Posterior cingulate gyrus (tissue), 11 donors: ENCODE results near the gene GLP1R.

ENCODE experiments used
- DNase-seq, 10 donors: peaks; one replicate each; pipeline versions ENCODE4 v3.0.0 to v3.0.0-alpha.2; 2020 to 2021; ENCODE audit warnings: mixed read lengths in 3 of 10
- intact Hi-C: fragments of 100-400 bp; cut with DNase I; formaldehyde crosslinking; loops from one replicate; pipeline ENCODE4 v1.15.1; 2023

The GLP1R gene

DNA sequence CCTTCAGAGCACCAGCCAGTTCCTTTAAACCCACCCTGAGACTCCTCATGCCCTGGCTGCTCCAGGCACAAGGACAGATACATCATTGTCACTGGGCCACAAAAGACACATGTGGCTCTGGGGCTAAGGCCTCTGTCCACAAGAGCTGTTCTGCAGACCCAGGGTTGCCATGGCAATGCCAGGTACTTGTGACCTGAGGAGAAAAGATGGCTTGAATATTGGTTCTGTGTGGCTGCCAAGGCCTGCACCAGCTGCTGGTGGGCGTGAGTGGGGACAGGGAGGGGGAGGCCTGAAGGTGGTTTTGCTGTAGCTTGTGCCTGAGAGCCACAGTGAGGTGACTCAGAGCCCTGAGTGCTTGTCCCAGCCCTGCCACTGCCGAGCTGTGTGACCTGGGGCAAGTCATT lies 34.7 kb downstream of the GLP1R start:
- intact Hi-C loops, result no loop called here
- no peak for DNase-seq

DNA sequence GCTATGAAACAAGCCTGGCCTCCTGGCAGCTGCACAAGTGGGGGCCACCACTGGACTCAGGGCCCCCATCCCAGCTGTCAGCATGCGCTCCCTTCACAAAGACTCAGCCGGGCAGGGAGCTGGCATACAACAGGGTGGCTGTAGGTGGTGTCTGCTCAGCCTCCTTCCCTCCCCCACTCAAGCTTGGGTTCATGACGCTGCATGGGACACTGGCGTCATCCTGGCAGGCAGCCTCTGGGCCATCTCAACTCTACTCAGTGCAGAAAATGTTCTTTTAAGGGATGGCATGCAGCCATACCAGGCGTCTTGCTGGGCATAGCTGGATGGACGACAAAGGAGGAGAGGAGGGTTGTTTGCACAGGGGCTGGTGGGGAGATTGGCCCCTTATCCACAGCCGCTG lies 35.9 kb downstream of the GLP1R start:
- intact Hi-C loops, result no loop called here
- no peak for DNase-seq

DNA sequence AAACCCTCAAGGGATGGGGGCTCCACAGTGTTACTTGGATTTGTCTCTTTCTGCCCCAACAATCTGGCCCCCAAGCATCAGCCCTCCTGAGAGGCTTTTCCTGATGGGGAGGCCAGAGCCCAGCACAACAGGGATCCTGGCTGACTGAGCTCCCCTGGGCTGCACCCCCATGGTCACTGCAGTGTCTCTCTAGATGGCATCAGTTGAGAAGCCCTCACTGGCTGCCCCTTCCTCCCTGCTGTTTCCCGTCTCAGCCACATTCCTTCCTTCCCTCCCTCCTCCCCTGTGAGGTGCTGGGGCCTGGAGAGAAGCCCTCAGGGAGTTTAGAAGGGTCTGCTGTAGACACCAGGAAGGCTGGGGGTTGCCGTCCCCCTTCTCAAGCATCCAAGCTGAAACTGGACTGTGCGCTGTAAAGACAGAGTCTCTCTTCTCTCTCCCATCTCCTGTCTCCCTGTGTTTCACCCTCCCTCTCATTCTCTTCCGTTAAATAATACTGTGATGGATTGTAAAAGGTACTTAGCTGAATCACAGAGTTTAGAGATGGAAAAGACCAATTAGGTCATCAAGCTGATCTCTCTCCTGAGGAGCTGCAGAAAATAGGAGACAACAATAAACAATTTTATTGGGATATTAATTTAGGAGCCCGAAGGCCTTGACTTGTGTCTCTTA lies 36.7 kb downstream of the GLP1R start:
- intact Hi-C loops, result no loop called here
- no peak for DNase-seq

DNA sequence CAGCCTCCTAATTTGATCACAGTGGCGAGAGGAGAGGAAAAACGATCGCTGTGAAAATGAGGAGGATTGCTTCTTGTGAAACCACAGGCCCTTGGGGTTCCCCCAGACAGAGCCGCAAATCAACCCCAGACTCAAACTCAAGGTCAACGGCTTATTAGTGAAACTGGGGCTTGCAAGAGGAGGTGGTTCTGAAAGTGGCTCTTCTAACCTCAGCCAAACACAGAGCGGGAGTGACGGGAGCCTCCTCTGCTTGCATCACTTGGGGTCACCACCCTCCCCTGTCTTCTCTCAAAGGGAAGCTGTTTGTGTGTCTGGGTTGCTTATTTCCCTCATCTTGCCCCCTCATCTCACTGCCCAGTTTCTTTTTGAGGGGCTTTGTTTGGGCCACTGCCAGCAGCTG lies 37.7 kb downstream of the GLP1R start:
- no peak for DNase-seq
- intact Hi-C loops, result no loop called here

DNA sequence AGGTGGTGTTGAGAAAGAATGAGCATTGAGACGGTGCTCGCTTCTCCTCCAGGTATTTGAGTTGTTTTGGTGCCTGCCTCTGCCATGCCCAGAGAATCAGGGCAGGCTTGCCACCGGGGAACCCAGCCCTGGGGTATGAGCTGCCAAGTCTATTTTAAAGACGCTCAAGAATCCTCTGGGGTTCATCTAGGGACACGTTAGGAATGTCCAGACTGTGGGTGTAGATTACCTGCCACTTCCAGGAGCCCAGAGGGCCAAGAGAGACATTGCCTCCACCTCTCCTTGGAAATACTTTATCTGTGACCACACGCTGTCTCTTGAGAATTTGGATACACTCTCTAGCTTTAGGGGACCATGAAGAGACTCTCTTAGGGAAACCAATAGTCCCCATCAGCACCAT lies 38.1 kb downstream of the GLP1R start:
- intact Hi-C loops, result no loop called here
- no peak for DNase-seq

DNA sequence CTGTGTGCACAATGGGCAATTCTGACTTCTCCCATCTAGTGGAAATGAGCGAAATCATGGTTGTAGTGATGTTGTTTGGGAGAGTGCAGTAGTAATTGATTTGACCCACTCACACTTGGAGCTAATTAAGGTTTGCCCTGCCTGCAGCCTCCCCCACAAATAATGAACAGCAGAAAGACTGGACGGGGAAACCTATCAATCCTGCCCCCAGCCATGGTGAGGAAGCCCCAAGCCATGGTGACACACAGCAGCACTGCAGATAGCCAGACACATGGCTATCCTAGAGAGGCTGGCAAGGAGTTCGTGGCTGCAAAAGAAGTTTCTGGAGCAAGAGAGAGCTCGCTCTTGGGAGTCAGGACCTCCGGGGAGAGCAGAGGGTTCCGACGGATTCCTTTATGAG lies 38.6 kb downstream of the GLP1R start:
- DNase-seq, result no peak
- intact Hi-C loops, result no loop called here

DNA sequence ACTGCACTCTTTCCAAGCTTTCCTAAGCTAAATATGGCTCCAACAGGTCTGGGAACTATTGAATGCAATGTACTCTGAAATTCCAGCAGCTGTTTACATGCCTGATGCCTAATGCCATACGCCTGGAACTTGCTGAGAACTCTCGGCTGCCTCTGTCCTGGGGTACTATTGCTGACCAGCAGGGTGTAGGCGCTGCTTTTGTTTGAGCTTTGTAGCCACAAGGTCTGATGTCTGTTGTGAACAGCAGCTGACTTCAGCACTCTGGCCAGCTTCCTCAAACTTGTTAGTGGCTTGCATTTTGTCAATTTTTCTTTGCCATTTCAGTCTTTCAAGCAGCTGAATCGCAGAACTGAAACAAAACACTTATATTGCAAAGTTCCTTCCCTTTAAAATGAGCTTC lies 39.8 kb downstream of the GLP1R start:
- intact Hi-C loops, result no loop called here
- peak in 2 of 10 donors; percentile 15 to 22 for DNase-seq

DNA sequence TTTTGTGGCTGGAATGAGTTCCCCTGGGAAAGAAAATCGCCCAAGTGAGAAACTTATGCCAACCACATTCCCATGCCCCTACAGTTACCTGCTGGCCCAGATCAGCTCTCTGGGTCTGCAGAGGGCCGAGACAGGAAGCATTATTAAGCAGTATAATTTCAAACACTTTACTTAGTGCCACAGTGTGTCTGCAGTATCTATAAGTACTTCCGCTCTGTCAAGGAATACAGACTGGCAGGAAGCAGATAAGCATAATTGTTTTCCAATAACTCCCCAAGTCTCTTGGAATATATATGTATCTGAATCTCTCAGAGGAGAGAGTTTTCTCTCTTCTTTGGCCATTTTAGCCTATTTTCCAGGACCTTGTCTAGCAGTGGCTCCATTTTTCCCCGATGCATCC lies 41.5 kb downstream of the GLP1R start:
- intact Hi-C loops, result no loop called here
- DNase-seq, result no peak

DNA sequence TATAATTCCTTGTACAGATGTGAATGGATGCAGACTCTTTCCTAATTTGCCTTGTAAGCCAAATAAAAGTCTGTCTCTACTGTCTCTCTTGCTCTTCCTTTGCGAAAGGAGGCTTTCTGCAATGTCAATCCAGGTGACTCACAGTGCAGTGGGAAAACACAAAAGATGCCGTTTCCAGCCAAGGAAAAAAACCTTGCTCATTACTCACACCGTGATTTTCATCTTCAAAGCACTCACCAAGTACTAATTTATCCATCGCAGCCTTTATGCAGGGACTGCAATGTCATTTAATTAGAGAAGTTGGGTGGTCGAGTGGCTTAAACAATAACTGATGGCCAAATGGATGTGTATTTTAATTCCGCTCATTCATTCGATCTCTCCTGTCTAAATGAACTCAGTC lies 42.6 kb downstream of the GLP1R start:
- intact Hi-C loops, result no loop called here
- no peak for DNase-seq

DNA sequence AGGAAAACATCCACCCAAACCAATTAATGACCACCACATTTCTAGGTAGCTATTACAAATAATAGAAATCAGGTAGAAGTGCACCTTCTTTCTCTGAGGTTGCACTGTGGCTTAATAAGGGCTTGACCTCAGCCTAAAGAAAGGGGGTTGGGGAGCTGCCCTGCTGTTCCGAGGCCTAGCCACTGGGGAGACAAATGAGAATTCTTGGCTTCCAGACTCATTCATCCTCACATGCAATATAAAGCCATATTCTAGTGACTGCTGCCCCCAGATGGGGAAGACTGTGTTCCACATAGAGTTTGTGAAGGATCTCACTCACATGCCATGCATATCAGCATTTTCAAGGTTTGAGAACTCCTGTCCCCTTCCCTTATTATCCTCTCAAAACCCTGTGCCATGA lies 43.5 kb downstream of the GLP1R start:
- intact Hi-C loops, result no loop called here
- no peak for DNase-seq

DNA sequence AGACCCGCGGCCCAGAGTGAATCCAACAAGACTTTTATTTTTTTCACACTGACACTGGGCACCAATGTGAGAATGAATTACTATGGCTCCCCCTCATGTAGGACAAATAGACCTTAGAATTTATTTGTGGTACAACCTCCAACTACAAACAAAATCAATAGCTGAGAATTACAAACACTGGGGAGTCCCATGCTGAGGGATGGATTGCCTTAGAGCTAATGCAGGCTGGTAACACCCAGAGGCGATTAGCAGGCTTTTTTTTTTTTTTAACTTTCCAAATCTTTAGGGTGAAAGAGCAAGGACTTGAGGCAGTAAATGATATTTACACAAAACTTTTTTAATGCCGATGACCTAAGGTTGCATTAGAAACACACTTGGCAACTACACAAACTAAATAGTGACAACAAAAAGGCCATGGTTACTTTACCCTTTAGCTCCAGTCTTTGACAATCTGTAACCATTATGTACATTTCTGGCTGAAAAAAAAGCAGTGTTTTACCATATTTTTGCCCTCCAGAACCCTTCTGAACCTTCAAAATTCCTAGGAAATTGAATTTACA lies 44.6 kb downstream of the GLP1R start:
- intact Hi-C loops, result no loop called here
- no peak for DNase-seq

DNA sequence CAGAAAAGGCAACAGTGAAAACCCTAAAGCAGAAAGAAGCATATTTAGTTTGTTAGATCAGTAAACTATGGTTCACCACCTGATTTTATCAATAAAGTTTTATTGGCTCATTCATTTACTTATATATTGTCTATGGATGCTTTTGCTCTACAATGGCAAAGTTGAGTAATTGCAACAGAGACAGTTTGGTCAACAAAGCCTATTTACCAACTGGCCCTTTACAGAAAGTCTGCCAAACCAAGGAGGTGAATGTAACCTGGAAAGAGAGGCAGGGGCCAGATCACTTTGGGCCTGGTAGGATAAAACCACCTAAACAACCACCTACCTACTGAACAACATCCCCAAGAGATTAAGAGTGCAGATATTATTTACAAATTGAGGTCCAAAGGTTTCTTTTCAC lies 47.0 kb downstream of the GLP1R start:
- intact Hi-C loops, result no loop called here
- DNase-seq, result no peak

DNA sequence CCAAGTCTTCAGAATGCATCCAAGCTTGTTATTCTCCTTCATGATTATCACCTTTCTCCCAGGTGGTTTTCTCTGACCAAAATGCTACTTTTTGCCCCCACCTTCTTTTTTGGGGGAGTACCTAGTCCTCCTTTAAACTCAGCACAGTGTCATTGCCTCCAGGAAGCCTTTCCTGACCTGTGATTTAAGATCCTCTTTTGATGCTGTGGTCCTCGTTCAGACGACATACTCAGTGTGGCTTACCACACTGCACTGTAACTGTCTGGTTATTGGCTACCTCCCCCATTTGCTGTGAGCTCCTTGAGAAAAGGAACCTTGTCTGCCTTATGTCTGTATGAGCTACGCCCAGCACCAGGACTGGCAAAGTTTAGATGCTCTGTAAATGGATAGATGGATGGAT lies 51.8 kb downstream of the GLP1R start:
- intact Hi-C loops, result no loop called here
- DNase-seq, result no peak

DNA sequence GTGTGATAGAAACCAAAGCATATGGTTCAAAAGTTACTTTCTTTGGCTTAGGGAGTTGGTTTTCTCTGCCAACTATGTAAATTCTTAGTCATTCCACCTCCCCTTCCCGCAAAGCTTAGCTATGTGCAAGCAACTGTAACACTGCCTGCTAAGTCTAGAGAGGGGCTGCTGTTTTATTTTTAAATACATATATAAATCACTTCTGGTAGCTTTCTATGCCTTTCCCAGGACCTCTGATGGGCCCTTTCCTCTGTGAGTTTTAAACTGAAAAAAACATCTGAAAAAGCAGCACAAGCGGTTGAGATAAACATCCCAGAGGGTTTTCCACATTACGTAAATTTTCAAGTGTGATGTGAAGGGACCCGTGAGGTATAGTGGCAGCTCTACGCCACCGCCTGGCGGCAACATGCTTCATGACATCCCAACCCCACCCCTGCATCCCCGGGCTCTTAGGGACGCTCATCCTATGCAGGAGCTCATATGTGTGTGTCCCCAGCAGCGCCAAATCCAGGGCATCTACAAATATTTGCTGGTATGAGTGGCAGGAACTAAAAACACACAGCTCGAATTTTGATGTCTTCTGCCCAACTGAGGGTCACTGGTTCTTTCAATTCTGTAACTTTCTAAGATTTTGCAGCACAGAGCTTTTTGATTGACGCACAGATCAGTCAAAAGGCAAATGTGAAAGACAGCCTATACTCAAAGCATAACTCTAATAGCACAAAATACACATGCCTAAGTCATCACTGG lies 53.7 kb downstream of the GLP1R start:
- intact Hi-C loops, result no loop called here

DNA sequence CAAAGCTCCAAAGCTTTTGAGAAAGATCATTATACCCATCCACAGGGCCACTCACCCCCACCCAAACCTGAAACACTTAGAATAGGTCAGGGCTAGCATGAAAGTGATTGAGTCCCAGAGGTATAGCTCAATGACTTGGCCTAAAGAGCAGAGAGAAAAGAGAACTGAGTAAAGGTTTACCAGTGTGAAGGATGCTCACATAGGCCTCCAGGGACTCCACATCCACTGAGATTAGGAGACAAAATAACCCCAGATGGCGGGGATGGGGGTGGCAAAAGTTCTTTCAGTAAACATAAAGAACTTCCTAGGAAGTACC lies 54.2 kb downstream of the GLP1R start:
- intact Hi-C loops, result no loop called here
- DNase-seq, result no peak

More for the DNA sequence above, 53.7 kb downstream of the GLP1R start:
- peak in 2 of 10 donors; percentile 77 to 83 for DNase-seq

DNA sequence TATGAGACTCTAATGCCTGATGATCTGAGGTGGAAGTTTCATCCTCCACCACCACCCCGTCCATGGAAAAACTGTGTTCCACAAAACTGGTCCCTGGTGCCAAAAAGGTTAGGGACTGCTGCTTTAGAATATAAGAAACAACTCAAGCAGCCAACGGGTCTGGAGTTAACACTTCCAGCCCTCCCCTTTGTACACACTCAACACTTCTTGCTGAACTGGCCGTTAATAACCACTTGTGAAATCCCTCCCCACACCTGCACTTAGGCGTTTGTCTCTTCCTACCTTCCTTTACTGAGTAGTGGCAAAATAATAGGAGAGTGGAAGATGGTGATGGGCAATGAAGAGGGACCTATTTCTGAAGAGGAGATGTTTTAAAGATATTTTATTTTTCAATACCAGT lies 55.9 kb downstream of the GLP1R start:
- intact Hi-C loops, result no loop called here
- no peak for DNase-seq

DNA sequence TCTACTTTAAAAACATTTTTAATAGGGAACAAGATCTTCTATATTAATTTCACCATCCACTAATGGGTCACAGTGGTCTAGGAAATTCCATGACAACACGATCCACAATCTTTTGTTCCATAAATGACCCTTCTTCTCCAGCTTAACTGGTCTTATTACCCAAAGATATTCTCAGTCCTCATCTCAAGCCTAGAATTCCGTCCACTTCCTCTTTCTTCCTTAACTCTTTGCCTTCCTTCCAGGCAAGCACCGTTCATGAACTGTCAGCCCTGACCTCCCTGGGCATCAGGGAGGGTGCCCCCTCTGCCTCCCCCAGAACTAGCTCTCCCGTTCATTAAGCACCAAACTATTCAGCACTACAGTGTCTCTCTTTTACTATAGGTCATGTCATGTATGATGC lies 58.5 kb downstream of the GLP1R start:
- intact Hi-C loops, result no loop called here
- no peak for DNase-seq

DNA sequence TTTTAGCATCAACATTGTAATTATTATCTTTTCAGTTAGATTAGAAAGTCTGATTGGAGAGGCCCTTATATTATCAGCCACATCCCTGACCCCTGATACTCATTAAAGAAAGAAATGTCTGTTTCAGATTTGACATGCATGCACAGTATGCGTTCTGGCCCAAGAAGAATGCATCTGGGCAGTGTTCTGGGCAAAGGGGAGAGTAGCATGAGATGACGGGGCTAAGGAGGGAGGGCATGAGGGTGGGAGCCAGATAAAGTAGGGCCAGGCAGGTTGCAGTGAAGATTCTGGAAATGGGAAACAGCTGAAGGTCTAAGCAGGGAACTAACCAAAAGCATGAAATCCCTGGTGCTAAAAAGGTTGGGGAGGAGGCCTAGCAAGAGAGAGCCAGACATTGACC lies 59.1 kb downstream of the GLP1R start:
- DNase-seq, result no peak
- intact Hi-C loops, result no loop called here

DNA sequence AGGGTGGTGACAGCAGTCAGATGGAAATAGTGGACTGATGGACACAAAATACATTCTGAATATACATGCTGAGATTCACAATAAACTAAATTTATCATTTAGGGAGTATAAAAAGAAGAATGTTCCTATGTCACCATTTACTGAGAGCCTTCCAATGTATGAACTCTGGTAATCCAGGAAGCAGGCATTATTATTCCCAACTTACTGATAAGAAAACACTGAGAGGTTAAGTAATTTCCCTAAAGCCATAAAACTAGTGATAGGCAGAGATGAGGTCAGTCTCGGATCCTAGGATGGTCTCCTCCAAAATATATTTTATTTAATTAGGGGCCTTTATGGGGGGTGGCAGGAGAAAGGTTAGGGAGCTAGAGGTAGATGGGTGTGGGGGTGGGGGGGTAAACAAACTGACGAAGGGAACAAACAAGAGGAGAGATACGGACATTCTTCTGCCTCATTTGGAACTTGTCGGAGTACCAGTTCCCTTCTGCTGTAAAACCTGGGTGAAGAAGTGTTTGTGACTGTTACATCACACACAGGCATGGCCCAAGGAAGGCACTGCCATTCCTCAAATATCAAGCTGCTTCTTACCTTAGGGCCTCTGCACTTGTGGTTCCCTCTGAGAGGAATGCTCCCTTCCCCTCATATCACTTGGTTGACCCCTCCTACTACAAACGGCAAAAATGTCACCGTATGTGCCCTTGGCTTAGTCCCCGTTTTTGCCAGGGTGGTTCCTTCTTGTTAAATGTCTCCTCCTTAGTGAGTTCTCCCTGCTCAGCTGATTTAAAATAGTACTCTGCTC lies 59.7 kb downstream of the GLP1R start:
- intact Hi-C loops, result no loop called here
- DNase-seq, result no peak

DNA sequence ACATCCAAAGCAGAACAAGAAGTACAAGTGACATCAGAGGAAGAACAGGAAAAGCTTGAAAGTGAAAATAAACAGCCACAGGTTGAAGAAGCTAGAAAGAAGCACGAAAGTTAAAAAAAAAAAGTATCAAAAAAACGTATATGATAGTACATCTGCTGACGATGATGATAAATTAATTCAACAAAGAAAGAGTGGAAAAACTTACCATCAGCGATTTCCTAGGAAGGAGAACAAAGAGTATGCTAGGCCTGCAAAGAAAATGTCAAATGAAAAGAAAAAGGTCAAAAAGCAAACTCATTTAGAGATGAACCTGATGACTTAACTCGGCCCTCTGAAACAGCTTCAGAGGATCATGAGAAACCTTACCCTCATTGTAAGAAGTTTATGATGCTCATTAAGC lies 62.7 kb downstream of the GLP1R start:
- DNase-seq, result no peak
- intact Hi-C loops, result loop anchor here (5.0 to 10.0 kb wide), 2 partner anchors 409 to 1954 kb away; partner anchors contain the start of gene GLO1

DNA sequence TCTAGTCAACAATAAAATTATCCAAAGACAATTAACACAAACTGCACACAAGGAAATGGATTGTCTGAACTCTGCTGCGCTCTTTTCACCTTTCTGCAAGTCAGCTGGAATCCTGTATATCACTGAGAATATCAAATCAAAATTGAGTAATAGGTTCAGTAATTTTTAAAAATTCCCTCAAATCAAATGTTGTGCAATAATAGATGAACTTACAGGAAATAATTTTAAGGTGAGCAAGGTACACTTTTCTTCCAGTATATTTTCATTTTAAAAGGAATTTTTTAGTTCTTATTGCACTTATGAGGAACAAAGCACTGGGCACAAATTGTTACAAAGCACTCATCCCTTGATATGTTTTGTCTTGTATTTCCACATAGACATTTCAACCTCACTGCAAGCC lies 65.2 kb downstream of the GLP1R start:
- intact Hi-C loops, result loop anchor here (5.0 to 10.0 kb wide), 2 partner anchors 411 to 1951 kb away; partner anchors contain the start of gene GLO1
- DNase-seq, result no peak
